Body of pancreas (tissue), 4 donors: Measurements from ENCODE around the gene TAC3. TPM values are rescaled to one million over a fixed set of nuclear protein-coding genes. Genes with fewer than 3 reads are reported as not detected.

ENCODE experiments used
- ATAC-seq: fragments of 150-250 bp; one replicate; pipeline ENCODE4 v1.9.1; 2016
- DNase-seq, 4 donors: peaks; one replicate each; pipeline ENCODE4 v3.0.0-alpha.2; 2019
- H3K27ac ChIP-seq, 4 donors: fragments of 200-600 bp; sonication (generic); 1 replicate in 3 of 4; 2 replicates in 1 of 4; pipeline versions ENCODE4 v1.5.1 to v1.6.1; 2016 to 2019; ENCODE audit warnings: mild to moderate bottlenecking in 1 of 4, mixed read lengths in 1 of 4, moderate library complexity in 1 of 4
- H3K27me3 ChIP-seq, 2 donors: fragments of 200-600 bp; sonication (generic); one replicate each; pipeline ENCODE4 v1.6.0; 2016; ENCODE audit warnings: mild to moderate bottlenecking in 1 of 2
- H3K36me3 ChIP-seq, 2 donors: fragments of 200-600 bp; sonication (generic); replicated peaks in 1 of 2; 2 replicates each; pipeline ENCODE4 v1.5.1; 2016; ENCODE audit warnings: low read depth in 2 of 2; ENCODE audit not compliant: insufficient read depth in 1 of 2
- H3K4me1 ChIP-seq: fragments of 200-600 bp; sonication (generic); one replicate; pipeline ENCODE4 v1.6.0; 2016
- H3K4me3 ChIP-seq, 2 donors: fragments of 200-600 bp; sonication (generic); 1 replicate in 1 of 2; 2 replicates in 1 of 2; pipeline ENCODE4 v1.5.1; 2016 to 2019
- H3K9me3 ChIP-seq, 3 donors: fragments of 200-600 bp; sonication (generic); 1 replicate in 2 of 3; 2 replicates in 1 of 3; pipeline ENCODE4 v1.5.1; 2016
- POLR2A ChIP-seq, 3 donors: fragments of 450-650 bp; IDR thresholded peaks; one replicate each; pipeline ENCODE4 v1.6.1; 2016; ENCODE audit warnings: antibody characterized with exemption in 3 of 3, mild to moderate bottlenecking in 2 of 3
- WGBS, 2 donors: methylation state at CpG; one replicate each; pipeline ENCODE4 v1.1.5; 2017; 5-methylcytosine and 5-hydroxymethylcytosine counted together
- intact Hi-C: fragments of 100-400 bp; cut with DNase I; formaldehyde crosslinking; loops from one replicate; pipeline ENCODE4 v1.15.1; 2023
- total RNA-seq, 2 donors: library from RNA; depleted of rRNA; stranded (reverse); fragments of >200 nt; gene quantifications; one replicate each; pipeline ENCODE4 v1.1.0, GENCODE V29; 2016
- TF ChIP-seq, protein P1 (sequence below), 7 experiments: fragments of 450-650 bp in 4 of 7; fragments of 200-600 bp in 3 of 7; sonication (generic) in 3 of 7; IDR thresholded peaks; one replicate each; pipeline ENCODE4 v1.5.1; 2016 to 2019; ENCODE audit warnings: antibody characterized with exemption in 7 of 7

The TAC3 gene
- total RNA-seq, 2 donors from 2014 or later: not detected

DNA sequence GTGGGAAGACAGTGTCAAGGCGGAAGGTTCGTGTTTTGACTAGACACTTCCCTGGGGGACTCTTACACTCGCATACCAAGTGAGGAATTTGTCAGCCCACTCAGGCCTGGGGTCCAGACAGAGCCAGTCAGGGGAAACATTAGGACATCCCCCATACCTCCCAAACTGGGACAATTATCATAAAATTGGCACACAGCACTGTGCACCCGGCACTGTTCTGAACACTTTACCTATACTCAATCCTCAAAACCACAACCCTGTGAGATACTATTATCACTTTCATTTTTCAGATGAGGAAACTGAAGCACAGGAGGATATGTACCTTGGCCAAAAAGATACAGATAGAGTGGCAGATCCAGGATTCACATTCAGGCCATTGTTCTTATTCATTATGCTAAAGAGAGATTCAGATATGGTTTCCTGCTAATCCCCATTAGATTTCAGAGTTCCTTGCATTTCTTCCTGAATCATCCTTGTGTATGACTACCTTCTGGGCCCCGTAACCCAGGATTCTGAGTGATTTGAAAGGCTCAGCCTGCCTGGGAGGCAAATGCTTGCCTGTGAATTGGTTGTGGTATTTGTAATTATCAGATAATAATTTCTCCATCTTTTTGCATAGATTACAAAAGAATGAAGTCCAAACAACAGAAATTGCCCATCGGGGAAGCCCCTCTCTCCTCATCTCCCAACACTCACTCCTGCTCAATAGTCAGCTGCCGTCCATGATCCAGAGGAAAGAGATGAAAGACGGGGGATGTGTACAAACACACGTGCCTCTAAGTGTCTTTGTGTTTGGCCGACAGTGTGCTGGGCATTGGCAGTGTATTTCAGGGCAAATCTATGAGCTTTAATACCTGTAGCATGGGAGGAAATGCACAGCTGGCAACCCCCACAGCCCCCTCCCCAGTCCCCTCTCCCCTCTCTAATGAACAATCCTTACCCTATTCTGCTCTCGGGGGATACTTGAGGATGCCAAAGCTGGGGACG, 4.6 kb downstream of the TAC3 start:
- H3K27me3 ChIP-seq: no peaks in the 10 kb centered on the region
- WGBS, 2 donors: 53 to 54% methylated on average over 12 of the region's 12 CpGs
- ATAC-seq: no peak
- no peak for DNase-seq
- TF ChIP-seq, protein P1, sequence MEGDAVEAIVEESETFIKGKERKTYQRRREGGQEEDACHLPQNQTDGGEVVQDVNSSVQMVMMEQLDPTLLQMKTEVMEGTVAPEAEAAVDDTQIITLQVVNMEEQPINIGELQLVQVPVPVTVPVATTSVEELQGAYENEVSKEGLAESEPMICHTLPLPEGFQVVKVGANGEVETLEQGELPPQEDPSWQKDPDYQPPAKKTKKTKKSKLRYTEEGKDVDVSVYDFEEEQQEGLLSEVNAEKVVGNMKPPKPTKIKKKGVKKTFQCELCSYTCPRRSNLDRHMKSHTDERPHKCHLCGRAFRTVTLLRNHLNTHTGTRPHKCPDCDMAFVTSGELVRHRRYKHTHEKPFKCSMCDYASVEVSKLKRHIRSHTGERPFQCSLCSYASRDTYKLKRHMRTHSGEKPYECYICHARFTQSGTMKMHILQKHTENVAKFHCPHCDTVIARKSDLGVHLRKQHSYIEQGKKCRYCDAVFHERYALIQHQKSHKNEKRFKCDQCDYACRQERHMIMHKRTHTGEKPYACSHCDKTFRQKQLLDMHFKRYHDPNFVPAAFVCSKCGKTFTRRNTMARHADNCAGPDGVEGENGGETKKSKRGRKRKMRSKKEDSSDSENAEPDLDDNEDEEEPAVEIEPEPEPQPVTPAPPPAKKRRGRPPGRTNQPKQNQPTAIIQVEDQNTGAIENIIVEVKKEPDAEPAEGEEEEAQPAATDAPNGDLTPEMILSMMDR (IDR thresholded peaks at IDR 0.05): no peak
- intact Hi-C loops: no loop called here
- no peak overlapping the region for H3K27ac ChIP-seq
- H3K9me3 ChIP-seq: no peaks in the 10 kb centered on the region
- H3K4me3 ChIP-seq: no peak overlapping the region
- H3K4me1 ChIP-seq: peaks cover 4% of the 10 kb centered on the region
- no peaks in the 10 kb centered on the region for H3K36me3 ChIP-seq

DNA sequence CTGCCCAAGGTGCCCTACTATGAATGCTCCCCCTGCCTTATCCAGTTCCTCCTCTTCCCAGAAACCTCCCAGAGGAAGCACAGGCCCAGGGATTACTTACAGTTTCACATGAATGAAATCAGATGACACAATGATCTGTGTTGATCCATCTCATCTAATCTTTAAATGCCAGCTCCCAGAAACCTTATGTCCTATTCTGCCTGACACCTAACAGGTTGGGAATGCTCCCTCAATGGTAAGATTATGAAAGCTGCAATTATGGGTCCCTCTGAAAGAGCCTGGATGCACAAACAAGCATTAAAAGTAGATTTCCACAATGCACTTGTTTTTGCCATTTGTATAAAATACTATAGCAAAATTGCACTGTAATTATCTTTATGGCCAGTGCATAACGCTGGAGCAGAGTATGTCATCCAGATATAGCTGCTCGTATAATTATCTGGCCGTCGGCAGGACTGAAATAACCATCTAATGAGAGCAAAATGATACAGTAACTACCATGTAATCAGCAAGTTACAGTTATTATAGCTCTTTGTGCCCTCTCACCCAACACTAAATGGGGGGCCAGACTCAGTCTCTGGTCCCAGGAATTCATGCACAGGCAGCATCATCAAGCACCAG, 5.6 kb downstream of the TAC3 start:
- intact Hi-C loops: no loop called here
- Histone ChIP-seq H3K27me3 (no peaks in the 10 kb centered on the region), H3K9me3 (no peaks in the 10 kb centered on the region), H3K4me1 (peaks cover 6% of the 10 kb centered on the region), H3K4me3 (no peak overlapping the region), H3K36me3 (no peaks in the 10 kb centered on the region), H3K27ac (no peak overlapping the region)
- no peak for TF ChIP-seq POLR2A (IDR thresholded peaks at IDR 0.05)
- TF ChIP-seq, protein P1 (IDR thresholded peaks at IDR 0.05): no peak
- 77 to 80% methylated on average over 4 of the region's 4 CpGs for WGBS, 2 donors
- ATAC-seq (no peak), DNase-seq (no peak)

DNA sequence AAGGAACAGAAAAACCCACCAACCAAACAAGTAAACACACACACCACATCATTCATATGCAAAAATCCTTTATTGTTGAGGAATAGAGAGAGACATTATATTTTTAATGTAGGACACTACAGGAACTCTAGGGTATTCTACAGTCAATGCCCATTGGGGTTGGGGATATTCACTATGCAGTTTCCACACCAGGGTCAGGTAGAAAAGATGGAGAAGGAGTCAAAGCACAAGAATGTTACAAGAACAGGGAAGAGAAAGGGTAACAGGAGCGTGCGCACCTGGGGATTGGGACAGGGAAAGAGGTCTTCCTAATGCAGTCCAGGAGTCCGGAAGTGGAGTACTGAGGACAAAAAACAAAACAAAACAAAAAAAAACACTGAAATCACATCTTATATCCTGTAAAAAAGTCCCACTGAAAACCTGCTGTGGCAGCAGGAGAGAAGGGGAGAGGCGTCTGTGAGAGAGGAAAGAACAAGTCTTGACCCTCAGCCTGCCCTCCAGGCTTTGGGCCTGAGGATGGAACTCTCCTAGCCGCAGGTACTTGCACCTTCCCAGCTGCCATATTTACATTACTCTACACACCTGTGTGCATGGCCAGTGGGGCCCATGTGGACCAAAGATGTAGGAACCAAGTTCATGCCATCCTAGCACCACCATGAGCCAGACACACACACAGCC, 6.2 kb downstream of the TAC3 start:
- Histone ChIP-seq H3K4me3 (no peak overlapping the region), H3K9me3 (no peaks in the 10 kb centered on the region), H3K4me1 (peaks cover 13% of the 10 kb centered on the region), H3K27ac (no peak overlapping the region), H3K36me3 (no peaks in the 10 kb centered on the region), H3K27me3 (no peaks in the 10 kb centered on the region)
- intact Hi-C loops: no loop called here
- ATAC-seq: no peak
- no peak for DNase-seq
- 80% methylated on average over 5 of the region's 5 CpGs for WGBS, 2 donors
- TF ChIP-seq, protein P1 (IDR thresholded peaks at IDR 0.05): no peak
- TF ChIP-seq POLR2A (IDR thresholded peaks at IDR 0.05): no peak

DNA sequence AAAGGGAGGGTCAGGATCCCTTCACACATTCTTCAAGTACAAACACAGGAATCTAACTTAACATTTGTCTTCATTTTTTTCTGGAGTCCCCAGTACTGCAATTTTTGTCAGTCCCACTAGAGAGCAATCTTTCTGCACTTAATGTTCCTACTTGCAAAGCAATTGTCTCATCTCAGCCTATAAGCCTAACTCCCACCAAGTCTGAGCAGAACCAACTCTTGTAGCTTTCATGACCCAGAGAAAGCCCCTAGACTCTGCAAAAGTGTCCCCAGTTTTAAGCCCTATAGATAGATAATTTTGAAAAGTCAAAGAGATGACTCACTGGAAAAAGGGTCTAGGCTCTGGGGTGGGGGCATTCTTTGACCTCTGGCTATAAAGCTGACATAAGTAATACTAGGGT, 8.2 kb downstream of the TAC3 start:
- H3K36me3 ChIP-seq: no peaks in the 10 kb centered on the region
- intact Hi-C loops: no loop called here
- DNase-seq: no peak
- H3K27me3 ChIP-seq: no peaks in the 10 kb centered on the region
- TF ChIP-seq POLR2A (IDR thresholded peaks at IDR 0.05): no peak
- TF ChIP-seq, protein P1 (IDR thresholded peaks at IDR 0.05): peak in 5 of 7 experiments; percentile 12 to 56 (median 38)
- peaks cover 14% of the 10 kb centered on the region for H3K4me1 ChIP-seq
- no peak overlapping the region for H3K4me3 ChIP-seq
- H3K27ac ChIP-seq: no peak overlapping the region
- ATAC-seq: no peak
- H3K9me3 ChIP-seq: no peaks in the 10 kb centered on the region
